Large intestine (tissue), 3 donors: ENCODE measurements around the gene ABHD2. TPM values are rescaled to one million over a fixed set of nuclear protein-coding genes. Genes with fewer than 3 reads are reported as not detected.
A peak's percentile ranks its signal among the peaks of the same experiment; 100 is the strongest.

Experiments
- DNase-seq, 2 donors: peaks; one replicate each; pipeline versions ENCODE4 v3.0.0 to v3.0.0-alpha.2; 2013
- H3K27ac ChIP-seq: one replicate; pipeline ENCODE4 v1.5.1; 2013; ENCODE audit warnings: low read length
- H3K27me3 ChIP-seq: 2 replicates; pipeline ENCODE4 v1.6.1; 2013; ENCODE audit warnings: low read length; ENCODE audit not compliant: control insufficient read depth, insufficient read depth
- H3K36me3 ChIP-seq: 2 replicates; pipeline ENCODE4 v1.6.1; 2013; ENCODE audit warnings: low read length; ENCODE audit not compliant: control insufficient read depth, insufficient read depth
- H3K4me1 ChIP-seq: one replicate; pipeline ENCODE4 v1.6.1; 2013; ENCODE audit warnings: low read length; ENCODE audit not compliant: control insufficient read depth, insufficient read depth
- H3K4me3 ChIP-seq: one replicate; pipeline ENCODE4 v1.5.1; 2013; ENCODE audit warnings: low read length
- H3K9me3 ChIP-seq: one replicate; pipeline ENCODE4 v1.6.1; 2013; ENCODE audit warnings: mild to moderate bottlenecking, low read depth, low read length, moderate library complexity; ENCODE audit not compliant: control insufficient read depth
- WGBS: methylation state at CpG from one replicate; pipeline ENCODE4 v1.1.5; 2013; ENCODE audit warnings: low lambda C conversion rate; ENCODE audit not compliant: insufficient coverage; 5-methylcytosine and 5-hydroxymethylcytosine counted together
- polyA plus RNA-seq: library from polyadenylated mRNA; unstranded; fragments of 120-200 nt; gene quantifications from one replicate; pipeline ENCODE4 v1.2.1, GENCODE V29; 2013

The ABHD2 gene
- polyA plus RNA-seq, 1 donor, result 58.1 TPM

GRCh38 chr15:89206908-89207331, 118.7 kb downstream of the ABHD2 start:
- Histone ChIP-seq H3K4me1 (no peaks in the 10 kb centered on the region), H3K27me3 (no peaks in the 10 kb centered on the region), H3K9me3 (no peaks in the 10 kb centered on the region), H3K4me3 (no peak overlapping the region), H3K36me3 (no peaks in the 10 kb centered on the region), H3K27ac (no peak overlapping the region)
- DNase-seq, result peak; percentile 42 to 46
- no CpG with 5 or more reads among the region's 14 CpGs for WGBS

- no peak overlapping the region for H3K4me3 ChIP-seq
- DNase-seq, result no peak
- no peaks in the 10 kb centered on the region for H3K4me1 ChIP-seq
- no peak overlapping the region for H3K27ac ChIP-seq
- no peaks in the 10 kb centered on the region for H3K36me3 ChIP-seq
- no peaks in the 10 kb centered on the region for H3K9me3 ChIP-seq
- no peaks in the 10 kb centered on the region for H3K27me3 ChIP-seq
Measured at GRCh38 chr15:89208256-89208655, 120.0 kb downstream of the ABHD2 start.

- Histone ChIP-seq H3K9me3 (no peaks in the 10 kb centered on the region), H3K4me1 (no peaks in the 10 kb centered on the region), H3K36me3 (no peaks in the 10 kb centered on the region), H3K27ac (no peak overlapping the region), H3K4me3 (no peak overlapping the region), H3K27me3 (no peaks in the 10 kb centered on the region)
- WGBS, result no CpG with 5 or more reads among the region's 1 CpG
- DNase-seq, result no peak
Measured at GRCh38 chr15:89209057-89209456, 120.8 kb downstream of the ABHD2 start.

- H3K4me3 ChIP-seq, result no peak overlapping the region
- no peaks in the 10 kb centered on the region for H3K36me3 ChIP-seq
- no peaks in the 10 kb centered on the region for H3K4me1 ChIP-seq
- no CpG with 5 or more reads among the region's 5 CpGs for WGBS
- no peaks in the 10 kb centered on the region for H3K27me3 ChIP-seq
- no peak for DNase-seq
- no peaks in the 10 kb centered on the region for H3K9me3 ChIP-seq
- no peak overlapping the region for H3K27ac ChIP-seq
Measured at GRCh38 chr15:89211678-89212170, 123.5 kb downstream of the ABHD2 start.

GRCh38 chr15:89215627-89216026, 127.4 kb downstream of the ABHD2 start:
- no peak for DNase-seq
- no peaks in the 10 kb centered on the region for H3K36me3 ChIP-seq
- H3K27me3 ChIP-seq, result no peaks in the 10 kb centered on the region
- no peak overlapping the region for H3K27ac ChIP-seq
- H3K4me1 ChIP-seq, result no peaks in the 10 kb centered on the region
- no peaks in the 10 kb centered on the region for H3K9me3 ChIP-seq
- no peak overlapping the region for H3K4me3 ChIP-seq
- WGBS, result 77% methylated on average over 1 of the region's 2 CpGs

GRCh38 chr15:89217031-89217430, 128.8 kb downstream of the ABHD2 start:
- H3K4me3 ChIP-seq, result no peak overlapping the region
- no peaks in the 10 kb centered on the region for H3K27me3 ChIP-seq
- no peak overlapping the region for H3K27ac ChIP-seq
- no peaks in the 10 kb centered on the region for H3K36me3 ChIP-seq
- no peak for DNase-seq
- H3K9me3 ChIP-seq, result no peaks in the 10 kb centered on the region
- WGBS, result no CpG with 5 or more reads among the region's 20 CpGs
- no peaks in the 10 kb centered on the region for H3K4me1 ChIP-seq

- DNase-seq, result no peak
- Histone ChIP-seq H3K27ac (no peak overlapping the region), H3K9me3 (no peaks in the 10 kb centered on the region), H3K4me3 (no peak overlapping the region), H3K27me3 (no peaks in the 10 kb centered on the region), H3K36me3 (no peaks in the 10 kb centered on the region), H3K4me1 (no peaks in the 10 kb centered on the region)
- WGBS, result no CpG with 5 or more reads among the region's 6 CpGs
Measured at GRCh38 chr15:89217686-89218376, 129.6 kb downstream of the ABHD2 start.

GRCh38 chr15:89218531-89218930, 130.3 kb downstream of the ABHD2 start:
- WGBS, result 33% methylated on average over 1 of the region's 8 CpGs
- no peaks in the 10 kb centered on the region for H3K9me3 ChIP-seq

GRCh38 chr15:89221543-89221942, 133.3 kb downstream of the ABHD2 start, which contains the start of gene RLBP1:
Gene RLBP1, minus strand, starts transcription at chr15:89221579. Its CDS starts 2,604 bp downstream, at chr15:89218975.
- no peaks in the 10 kb centered on the region for H3K27me3 ChIP-seq
- no peak within 1 kb of the TSS for H3K4me3 ChIP-seq
- no peak within 1 kb of the TSS for H3K27ac ChIP-seq
- no CpG with 5 or more reads among the region's 11 CpGs for WGBS
- DNase-seq, result no peak
- H3K9me3 ChIP-seq, result no peaks in the 10 kb centered on the region
- no peaks in the 10 kb centered on the region for H3K36me3 ChIP-seq
- H3K4me1 ChIP-seq, result no peaks in the 10 kb centered on the region

More at GRCh38 chr15:89218531-89218930, 130.3 kb downstream of the ABHD2 start:
- H3K4me1 ChIP-seq, result no peaks in the 10 kb centered on the region
- H3K27me3 ChIP-seq, result no peaks in the 10 kb centered on the region
- no peak for DNase-seq
- no peak overlapping the region for H3K4me3 ChIP-seq
- H3K27ac ChIP-seq, result no peak overlapping the region
- no peaks in the 10 kb centered on the region for H3K36me3 ChIP-seq

GRCh38 chr15:89225588-89225987, 137.3 kb downstream of the ABHD2 start:
- no peak overlapping the region for H3K4me3 ChIP-seq
- WGBS, result 100% methylated on average over 1 of the region's 5 CpGs
- H3K27me3 ChIP-seq, result no peaks in the 10 kb centered on the region
- H3K9me3 ChIP-seq, result no peaks in the 10 kb centered on the region
- DNase-seq, result no peak
- no peaks in the 10 kb centered on the region for H3K36me3 ChIP-seq
- H3K27ac ChIP-seq, result no peak overlapping the region
- no peaks in the 10 kb centered on the region for H3K4me1 ChIP-seq
